ENCODE results near the gene TMPRSS15.

Gene TMPRSS15

GRCh38 chr21:18252680-18253079, 150.9 kb downstream of the TMPRSS15 start:
- Histone ChIP-seq H3K4me3 (ENCODE audit: insufficient read depth in 1 of 2, low read depth in 1 of 2, low read length in 2 of 2) (peak overlapping the region in 1 of 2 experiments; percentile 57), H3K36me3 (ENCODE audit: control insufficient read depth in 1 of 2, insufficient read depth in 2 of 2, low read depth in 1 of 2, low read length in 2 of 2) (no peaks in the 10 kb centered on the region), H2BK5ac (ENCODE audit: low read depth, low read length, poor library complexity, severe bottlenecking) (no peak overlapping the region), H3K79me1 (replicated peaks; ENCODE audit: low read length, poor library complexity, severe bottlenecking) (no peaks in the 10 kb centered on the region), H2BK120ac (ENCODE audit: low read depth, low read length) (no peak overlapping the region), H2BK12ac (ENCODE audit: low read length in 2 of 2) (no peak overlapping the region), H3K23ac (ENCODE audit: low read length in 2 of 2) (no peak overlapping the region), H2BK15ac (ENCODE audit: low read depth, poor library complexity, severe bottlenecking) (no peak overlapping the region), H3K4me1 (ENCODE audit: control insufficient read depth, insufficient read depth, low read depth, low read length) (no peaks in the 10 kb centered on the region), H3K9me3 (ENCODE audit: control insufficient read depth, low read length) (no peaks in the 10 kb centered on the region), H3K27me3 (ENCODE audit: control insufficient read depth in 1 of 2, insufficient read depth in 1 of 2, low read length in 2 of 2) (no peaks in the 10 kb centered on the region), H2AFZ (ENCODE audit: low read depth, low read length) (no peak overlapping the region), H3K4me2 (ENCODE audit: low read length, poor library complexity, severe bottlenecking) (no peak overlapping the region), H4K91ac (ENCODE audit: low read length) (no peak overlapping the region), H3K18ac (ENCODE audit: low read depth in 1 of 2, low read length in 2 of 2) (no peak overlapping the region), H2AK5ac (ENCODE audit: low read length, severe bottlenecking) (no peak overlapping the region), H3K4ac (ENCODE audit: low read depth in 1 of 2, low read length in 2 of 2) (no peak overlapping the region), H3K14ac (ENCODE audit: low read length in 2 of 2) (no peak overlapping the region), H4K8ac (ENCODE audit: low read length) (no peak overlapping the region), H3K27ac (ENCODE audit: low read length, poor library complexity, severe bottlenecking) (no peak overlapping the region), H3K9ac (ENCODE audit: low read length) (peak overlapping the region; percentile 27)
- DNase-seq: no peak
- 73% methylated on average over 4 of the region's 5 CpGs for WGBS

- no peak overlapping the region for H2BK12ac ChIP-seq (ENCODE audit: low read length in 2 of 2)
- no peak overlapping the region for H2AK5ac ChIP-seq (ENCODE audit: low read length, severe bottlenecking)
- no peak overlapping the region for H2BK120ac ChIP-seq (ENCODE audit: low read depth, low read length)
- peak overlapping the region in 1 of 2 experiments; percentile 57 for H3K4me3 ChIP-seq (ENCODE audit: insufficient read depth in 1 of 2, low read depth in 1 of 2, low read length in 2 of 2)
- no peak overlapping the region for H4K8ac ChIP-seq (ENCODE audit: low read length)
- WGBS: 65% methylated on average over 3 of the region's 4 CpGs
- DNase-seq: no peak
- no peaks in the 10 kb centered on the region for H3K4me1 ChIP-seq (ENCODE audit: control insufficient read depth, insufficient read depth, low read depth, low read length)
- H3K4me2 ChIP-seq (ENCODE audit: low read length, poor library complexity, severe bottlenecking): no peak overlapping the region
- H3K23ac ChIP-seq (ENCODE audit: low read length in 2 of 2): no peak overlapping the region
- H3K27ac ChIP-seq (ENCODE audit: low read length, poor library complexity, severe bottlenecking): no peak overlapping the region
- no peak overlapping the region for H2BK15ac ChIP-seq (ENCODE audit: low read depth, poor library complexity, severe bottlenecking)
- no peak overlapping the region for H2AFZ ChIP-seq (ENCODE audit: low read depth, low read length)
- peak overlapping the region; percentile 12 for H3K9ac ChIP-seq (ENCODE audit: low read length)
- no peaks in the 10 kb centered on the region for H3K9me3 ChIP-seq (ENCODE audit: control insufficient read depth, low read length)
- H2BK5ac ChIP-seq (ENCODE audit: low read depth, low read length, poor library complexity, severe bottlenecking): no peak overlapping the region
- H3K36me3 ChIP-seq (ENCODE audit: control insufficient read depth in 1 of 2, insufficient read depth in 2 of 2, low read depth in 1 of 2, low read length in 2 of 2): no peaks in the 10 kb centered on the region
- H4K91ac ChIP-seq (ENCODE audit: low read length): no peak overlapping the region
- no peaks in the 10 kb centered on the region for H3K27me3 ChIP-seq (ENCODE audit: control insufficient read depth in 1 of 2, insufficient read depth in 1 of 2, low read length in 2 of 2)
- H3K14ac ChIP-seq (ENCODE audit: low read length in 2 of 2): no peak overlapping the region
- no peaks in the 10 kb centered on the region for H3K79me1 ChIP-seq (replicated peaks; ENCODE audit: low read length, poor library complexity, severe bottlenecking)
- H3K4ac ChIP-seq (ENCODE audit: low read depth in 1 of 2, low read length in 2 of 2): no peak overlapping the region
- H3K18ac ChIP-seq (ENCODE audit: low read depth in 1 of 2, low read length in 2 of 2): no peak overlapping the region
These were observed 151.3 kb downstream of the TMPRSS15 start for GRCh38 chr21:18252256-18252655.

GRCh38 chr21:18251065-18251464, 152.5 kb downstream of the TMPRSS15 start:
- Histone ChIP-seq H3K23ac (ENCODE audit: low read length in 2 of 2) (no peak overlapping the region), H4K91ac (ENCODE audit: low read length) (no peak overlapping the region), H3K14ac (ENCODE audit: low read length in 2 of 2) (no peak overlapping the region), H3K4ac (ENCODE audit: low read depth in 1 of 2, low read length in 2 of 2) (no peak overlapping the region), H3K27me3 (ENCODE audit: control insufficient read depth in 1 of 2, insufficient read depth in 1 of 2, low read length in 2 of 2) (peaks cover under 1 to 3% of the 10 kb centered on the region in 2 experiments), H2BK12ac (ENCODE audit: low read length in 2 of 2) (no peak overlapping the region), H2AFZ (ENCODE audit: low read depth, low read length) (no peak overlapping the region), H2BK5ac (ENCODE audit: low read depth, low read length, poor library complexity, severe bottlenecking) (no peak overlapping the region), H3K4me2 (ENCODE audit: low read length, poor library complexity, severe bottlenecking) (no peak overlapping the region), H3K18ac (ENCODE audit: low read depth in 1 of 2, low read length in 2 of 2) (no peak overlapping the region), H3K9ac (ENCODE audit: low read length) (no peak overlapping the region), H3K27ac (ENCODE audit: low read length, poor library complexity, severe bottlenecking) (no peak overlapping the region), H3K4me3 (ENCODE audit: insufficient read depth in 1 of 2, low read depth in 1 of 2, low read length in 2 of 2) (no peak overlapping the region), H2AK5ac (ENCODE audit: low read length, severe bottlenecking) (no peak overlapping the region), H3K9me3 (ENCODE audit: control insufficient read depth, low read length) (no peaks in the 10 kb centered on the region), H4K8ac (ENCODE audit: low read length) (no peak overlapping the region), H3K36me3 (ENCODE audit: control insufficient read depth in 1 of 2, insufficient read depth in 2 of 2, low read depth in 1 of 2, low read length in 2 of 2) (no peaks in the 10 kb centered on the region), H3K79me1 (replicated peaks; ENCODE audit: low read length, poor library complexity, severe bottlenecking) (no peaks in the 10 kb centered on the region), H2BK120ac (ENCODE audit: low read depth, low read length) (no peak overlapping the region), H3K4me1 (ENCODE audit: control insufficient read depth, insufficient read depth, low read depth, low read length) (no peaks in the 10 kb centered on the region), H2BK15ac (ENCODE audit: low read depth, poor library complexity, severe bottlenecking) (no peak overlapping the region)
- no peak for DNase-seq

- peaks cover 13 to 14% of the 10 kb centered on the region in 2 experiments for H3K27me3 ChIP-seq (ENCODE audit: control insufficient read depth in 1 of 2, insufficient read depth in 1 of 2, low read length in 2 of 2)
- H3K9ac ChIP-seq (ENCODE audit: low read length): no peak overlapping the region
- H2AFZ ChIP-seq (ENCODE audit: low read depth, low read length): no peak overlapping the region
- H4K8ac ChIP-seq (ENCODE audit: low read length): no peak overlapping the region
- no peak overlapping the region for H2BK5ac ChIP-seq (ENCODE audit: low read depth, low read length, poor library complexity, severe bottlenecking)
- H3K4me2 ChIP-seq (ENCODE audit: low read length, poor library complexity, severe bottlenecking): no peak overlapping the region
- no peaks in the 10 kb centered on the region for H3K9me3 ChIP-seq (ENCODE audit: control insufficient read depth, low read length)
- peak; percentile 3 for DNase-seq
- H4K91ac ChIP-seq (ENCODE audit: low read length): no peak overlapping the region
- no peak overlapping the region for H2BK120ac ChIP-seq (ENCODE audit: low read depth, low read length)
- H3K18ac ChIP-seq (ENCODE audit: low read depth in 1 of 2, low read length in 2 of 2): no peak overlapping the region
- no peak overlapping the region for H3K27ac ChIP-seq (ENCODE audit: low read length, poor library complexity, severe bottlenecking)
- H3K14ac ChIP-seq (ENCODE audit: low read length in 2 of 2): no peak overlapping the region
- 21% methylated on average over 1 of the region's 2 CpGs for WGBS
- no peaks in the 10 kb centered on the region for H3K79me1 ChIP-seq (replicated peaks; ENCODE audit: low read length, poor library complexity, severe bottlenecking)
- H2BK15ac ChIP-seq (ENCODE audit: low read depth, poor library complexity, severe bottlenecking): no peak overlapping the region
- H3K4ac ChIP-seq (ENCODE audit: low read depth in 1 of 2, low read length in 2 of 2): no peak overlapping the region
- no peak overlapping the region for H3K4me3 ChIP-seq (ENCODE audit: insufficient read depth in 1 of 2, low read depth in 1 of 2, low read length in 2 of 2)
- peaks cover 9% of the 10 kb centered on the region for H3K4me1 ChIP-seq (ENCODE audit: control insufficient read depth, insufficient read depth, low read depth, low read length)
- no peak overlapping the region for H3K23ac ChIP-seq (ENCODE audit: low read length in 2 of 2)
- no peak overlapping the region for H2BK12ac ChIP-seq (ENCODE audit: low read length in 2 of 2)
- peaks cover 0 to 4% of the 10 kb centered on the region in 2 experiments for H3K36me3 ChIP-seq (ENCODE audit: control insufficient read depth in 1 of 2, insufficient read depth in 2 of 2, low read depth in 1 of 2, low read length in 2 of 2)
- no peak overlapping the region for H2AK5ac ChIP-seq (ENCODE audit: low read length, severe bottlenecking)
These were observed 153.9 kb downstream of the TMPRSS15 start for GRCh38 chr21:18249672-18250071.
